GM18870 (cell line): ENCODE measurements around the gene PLEKHG3.

Source experiments
- ATAC-seq: cut with Tn5 transposase; IDR thresholded peaks from one replicate; pipeline ENCODE4 v1.9.1; 2021; ENCODE audit warnings: moderate library complexity; ENCODE audit not compliant: unreplicated experiment

The PLEKHG3 gene

DNA sequence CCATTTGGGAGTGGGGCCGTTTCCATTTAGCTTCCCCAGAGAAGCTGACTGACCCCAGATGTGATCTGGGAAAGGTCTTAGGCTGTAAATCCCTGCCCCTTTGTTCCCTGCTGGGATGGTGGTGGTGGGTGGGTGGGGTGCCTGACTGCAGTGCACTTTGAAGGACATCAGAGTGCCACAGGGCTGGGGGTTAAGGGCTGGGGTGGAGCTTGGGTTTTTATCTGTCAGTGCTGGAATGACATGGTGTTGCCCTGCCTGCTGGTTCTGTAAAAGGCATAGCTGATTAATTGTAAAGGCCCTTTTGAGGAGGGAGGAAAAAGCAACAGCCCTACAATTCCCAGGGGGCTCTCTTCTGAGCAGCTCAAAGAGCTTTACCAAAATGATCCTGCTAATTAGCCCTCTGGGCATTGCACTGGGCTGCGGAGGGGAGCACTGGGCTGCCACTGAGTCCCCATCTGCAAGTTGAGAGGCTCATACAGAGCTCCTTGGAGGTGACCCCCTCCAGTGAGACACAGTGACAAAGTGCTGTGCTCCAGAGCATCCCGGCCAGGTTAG lies 21.1 kb downstream of the PLEKHG3 start:
- no peak for ATAC-seq

- no peak for ATAC-seq
Measured at GRCh38 chr14:64725879-64726584, 21.8 kb downstream of the PLEKHG3 start.

DNA sequence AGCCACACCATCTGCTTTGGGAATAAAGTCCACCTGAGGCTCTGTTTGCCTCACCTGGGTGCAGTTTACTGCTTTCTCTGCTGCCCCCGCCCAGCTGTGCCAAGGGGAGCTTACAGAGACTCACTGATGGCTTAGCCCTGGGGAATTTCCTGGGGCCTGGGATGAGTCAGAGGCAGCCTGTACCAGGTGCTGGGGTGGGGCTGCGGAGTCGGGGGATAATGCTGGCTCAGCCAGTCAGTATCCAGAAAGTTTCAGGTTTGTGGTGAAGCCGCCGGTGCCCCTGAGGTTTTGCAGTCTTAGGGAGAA lies 22.3 kb downstream of the PLEKHG3 start:
- ATAC-seq, result no peak

- no peak for ATAC-seq
Measured at GRCh38 chr14:64727551-64728071, 23.4 kb downstream of the PLEKHG3 start.

GRCh38 chr14:64728106-64728505 lies 23.9 kb downstream of the PLEKHG3 start:
- ATAC-seq, result no peak

- ATAC-seq, result no peak
Measured at GRCh38 chr14:64728856-64729255, 24.6 kb downstream of the PLEKHG3 start.

DNA sequence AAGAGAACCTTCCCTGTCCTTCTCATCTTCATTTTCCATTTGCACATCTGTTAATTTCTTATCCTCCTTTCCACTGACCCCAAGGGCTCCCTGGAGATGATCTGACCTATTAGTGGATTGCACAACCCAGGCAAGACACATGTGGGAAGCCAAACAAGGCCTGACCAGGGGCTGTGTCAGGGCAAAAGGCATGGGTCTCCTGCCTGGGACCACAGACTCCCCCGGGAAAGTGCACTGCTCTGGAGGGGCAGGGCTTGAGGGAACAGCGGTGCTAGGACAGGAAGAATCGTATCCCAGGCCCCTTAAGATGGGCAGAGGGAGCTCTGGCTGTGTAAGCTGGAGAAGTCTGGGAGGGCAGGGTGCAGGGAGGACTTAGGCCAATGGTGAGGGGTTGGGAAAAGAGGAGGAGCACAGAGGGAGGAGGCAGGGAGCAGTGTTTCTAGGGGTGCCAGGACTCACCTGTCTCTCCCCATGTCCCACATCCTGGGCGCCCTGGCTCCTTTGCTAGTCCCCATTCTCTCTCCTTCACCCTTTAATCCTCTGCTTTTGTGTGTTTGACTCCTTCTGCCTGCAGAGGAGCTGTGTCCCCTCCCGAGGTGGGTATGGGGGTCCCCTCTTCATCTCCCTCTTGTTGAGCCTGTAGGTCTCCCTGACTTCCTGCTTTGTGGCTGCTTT lies 25.3 kb downstream of the PLEKHG3 start:
- ATAC-seq, result no peak

DNA sequence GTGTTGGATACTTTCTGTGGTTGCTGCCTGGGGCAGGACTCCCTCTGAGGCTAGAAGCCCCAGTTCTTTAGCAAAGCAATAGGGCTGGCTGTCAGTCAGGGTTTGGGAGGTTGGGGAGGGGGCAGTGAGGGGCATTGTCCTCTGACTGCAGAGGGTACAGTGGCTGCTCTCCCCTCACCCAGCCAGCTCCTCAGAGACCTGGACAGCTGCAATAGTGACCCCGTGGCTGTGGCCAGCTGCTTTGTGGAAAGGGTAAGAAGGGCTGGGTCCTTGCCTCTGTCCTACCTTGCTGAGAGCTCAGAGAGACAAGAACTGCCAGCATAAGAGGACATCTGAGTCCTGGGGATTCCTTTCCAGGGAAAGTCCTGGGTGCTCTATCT lies 25.8 kb downstream of the PLEKHG3 start:
- no peak for ATAC-seq

DNA sequence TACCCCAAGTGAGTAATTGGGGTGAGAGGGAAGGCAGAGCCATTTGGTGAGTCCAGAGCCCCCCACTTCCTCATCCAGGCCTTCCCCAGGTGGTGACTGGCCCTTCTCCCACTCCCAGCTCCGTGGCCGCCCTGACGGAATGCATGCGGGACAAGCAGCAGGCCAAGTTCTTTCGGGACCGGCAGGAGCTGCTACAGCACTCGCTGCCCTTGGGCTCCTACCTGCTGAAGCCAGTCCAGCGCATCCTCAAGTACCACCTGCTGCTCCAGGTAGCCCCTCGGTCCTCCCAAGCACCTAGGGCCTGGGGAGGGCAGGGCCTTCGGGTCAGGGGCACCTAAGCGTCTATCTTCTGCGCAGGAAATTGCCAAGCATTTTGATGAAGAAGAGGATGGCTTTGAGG lies 26.5 kb downstream of the PLEKHG3 start:
- ATAC-seq, result no peak

DNA sequence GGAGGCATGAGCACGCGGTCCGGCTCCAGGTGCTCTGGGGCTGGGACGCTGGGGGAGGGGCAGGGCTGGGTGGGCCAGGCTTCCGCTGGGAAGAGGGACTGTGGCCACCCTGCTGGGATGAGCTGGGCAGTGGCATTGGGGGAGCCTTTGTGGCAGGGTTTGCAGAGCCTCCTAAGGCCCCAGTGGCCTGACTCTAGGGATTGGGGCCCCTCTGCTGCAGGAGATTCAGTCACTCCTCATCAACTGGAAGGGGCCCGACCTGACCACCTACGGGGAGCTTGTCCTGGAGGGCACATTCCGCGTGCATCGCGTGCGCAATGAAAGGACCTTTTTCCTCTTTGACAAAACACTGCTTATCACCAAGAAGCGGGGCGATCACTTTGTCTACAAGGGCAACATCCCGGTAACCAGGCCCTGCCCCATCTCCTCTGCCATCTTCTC lies 26.9 kb downstream of the PLEKHG3 start:
- no peak for ATAC-seq

- no peak for ATAC-seq
Measured at GRCh38 chr14:64732066-64732465, 27.8 kb downstream of the PLEKHG3 start.

GRCh38 chr14:64732536-64733120 lies 28.4 kb downstream of the PLEKHG3 start:
- ATAC-seq, result no peak

GRCh38 chr14:64733321-64733720 lies 29.1 kb downstream of the PLEKHG3 start:
- no peak for ATAC-seq

GRCh38 chr14:64733899-64734298 lies 29.7 kb downstream of the PLEKHG3 start:
- ATAC-seq, result no peak

DNA sequence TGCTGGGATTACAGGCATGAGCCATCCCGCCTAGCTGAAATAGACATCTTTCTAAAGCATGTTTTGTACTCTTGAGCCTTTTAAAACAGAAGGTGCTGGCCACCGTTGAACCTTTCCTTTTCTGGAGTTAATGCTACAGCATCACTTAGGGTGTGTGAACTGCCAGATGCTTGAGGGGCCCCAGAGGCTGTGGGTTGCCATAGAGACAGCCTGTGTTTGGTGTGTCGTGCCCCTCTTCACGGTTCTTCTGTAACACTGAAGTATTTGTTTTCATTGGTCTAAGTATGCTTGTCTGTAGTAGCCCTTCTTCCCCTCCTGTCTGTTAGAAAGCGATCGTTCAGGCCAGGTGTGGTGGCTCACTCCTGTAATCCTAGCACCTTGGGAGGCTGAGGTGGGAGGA lies 30.8 kb downstream of the PLEKHG3 start:
- ATAC-seq, result no peak

DNA sequence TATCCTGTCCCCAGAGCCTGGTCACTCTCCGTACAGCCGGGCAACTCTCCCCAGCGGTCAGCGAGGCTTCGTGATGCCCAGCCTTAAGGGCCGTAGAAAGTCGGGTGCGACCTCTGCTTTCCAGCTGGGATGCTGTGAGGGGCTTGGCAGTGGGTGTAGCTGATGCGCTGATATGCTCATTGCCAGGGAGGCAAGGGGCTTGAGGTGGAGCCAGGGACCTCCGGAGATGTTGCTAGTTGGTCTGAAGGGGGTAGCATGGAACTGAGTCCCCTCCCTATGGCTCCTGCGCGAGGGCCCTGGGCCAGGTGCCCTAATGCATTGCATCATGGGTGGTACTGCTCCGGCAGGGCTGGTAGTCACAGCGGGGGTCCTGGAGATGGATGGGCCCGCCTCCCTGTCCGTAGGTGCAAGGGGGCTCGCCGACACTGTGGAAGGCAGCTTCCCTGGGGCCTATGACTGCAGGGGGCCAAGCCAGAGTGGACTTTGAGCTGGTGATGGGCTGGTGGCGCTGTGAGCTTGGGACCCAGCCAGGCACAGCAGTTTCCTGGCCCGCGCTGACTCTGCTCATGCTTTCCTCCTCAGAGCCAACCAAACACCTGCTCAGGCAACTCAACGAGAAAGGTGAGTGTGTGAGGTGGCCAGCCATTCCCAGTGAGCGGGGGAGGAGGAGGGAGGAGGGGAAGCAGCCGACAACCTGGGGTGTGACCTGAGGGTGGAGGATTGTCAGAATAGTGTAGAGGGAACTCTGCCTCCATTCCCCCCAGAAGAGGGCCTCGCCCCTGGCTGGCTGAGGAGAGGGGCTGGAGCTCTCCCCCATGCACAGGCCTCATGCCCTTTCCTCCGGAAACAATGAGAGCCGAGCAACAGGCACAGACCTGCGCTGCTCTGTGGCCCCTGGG lies 32.3 kb downstream of the PLEKHG3 start:
- ATAC-seq, result no peak

GRCh38 chr14:64737391-64738280 lies 33.4 kb downstream of the PLEKHG3 start:
- ATAC-seq, result no peak

DNA sequence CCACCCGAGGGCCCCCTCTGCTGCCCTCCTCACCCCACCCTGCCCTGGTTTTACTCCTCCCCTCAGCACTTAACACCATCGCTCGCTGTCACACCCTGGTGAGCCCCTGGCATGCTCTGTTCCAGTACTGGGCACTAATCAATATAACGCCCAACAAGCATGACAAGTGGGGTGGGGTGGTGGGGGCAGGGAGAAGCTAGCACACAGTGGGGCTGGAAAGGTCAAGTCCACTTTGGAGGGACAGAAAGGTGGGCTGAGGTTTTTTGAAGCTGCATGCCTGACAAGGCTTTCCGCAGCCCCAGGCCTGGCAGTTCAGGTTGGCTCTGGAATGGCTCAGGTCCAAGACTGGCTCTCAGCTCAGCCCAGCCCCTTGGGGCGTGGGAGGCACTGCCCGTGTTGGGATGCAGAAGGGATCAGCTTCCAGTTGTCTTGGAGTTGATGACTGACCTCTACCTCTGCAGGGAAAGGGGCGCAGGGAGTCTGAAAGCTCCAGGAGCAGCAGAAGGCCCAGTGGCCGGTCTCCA lies 34.1 kb downstream of the PLEKHG3 start:
- no peak for ATAC-seq

GRCh38 chr14:64741200-64741599 lies 37.0 kb downstream of the PLEKHG3 start:
- ATAC-seq, result no peak

- ATAC-seq, result no peak
Measured at GRCh38 chr14:64741961-64742360, 37.7 kb downstream of the PLEKHG3 start.
